ENCODE data around the gene CC2D2B. TPM values are rescaled to one million over a fixed set of nuclear protein-coding genes. Genes with fewer than 3 reads are reported as not detected.

The CC2D2B gene
- total and polyA plus RNA-seq, 2 of the 13 experiments (the other 11 are each of a cell fraction or from before 2014, with no cell fraction given): 0.20 TPM; not detected in 1

Small RNA genes lying within 50 kb of the gene (microRNA-seq; reads per million reads assigned to microRNA genes)
- gene MIR3157: 46.8 reads per million, percentile 66 among the genes with 10 or more reads in this experiment

Small RNA genes lying within 50 kb of the gene (small RNA-seq; reads per million reads assigned to genes)
- 0 to 28.0 (median 7.8) reads per million in 3 experiments for gene MIR3157 (ENCODE audit: insufficient read depth in 2 of 3, insufficient read length in 3 of 3, low read depth in 2 of 3, low replicate concordance in 1 of 3)

Other genes with a start within 250 kb of the CC2D2B start
- 42.2 and 60.0 TPM in 2 replicates for gene TCTN3, start 214.0 kb upstream of the CC2D2B start, total RNA-seq (2016; rRNA removed; fragmentation: Illumina TruSeq; extraction: Trizol)
- 39.3 and 53.3 TPM in 2 replicates for gene TCTN3, start 214.0 kb upstream of the CC2D2B start, polyA plus RNA-seq (2011; rRNA removed)
- 0.03 and 0.07 TPM in 2 replicates for gene ENTPD1, start 151.8 kb upstream of the CC2D2B start, total RNA-seq (2016; rRNA removed; fragmentation: Illumina TruSeq; extraction: Trizol)
- 0.03 and 0.07 TPM in 2 replicates for gene ENTPD1, start 151.8 kb upstream of the CC2D2B start, polyA plus RNA-seq (2011; rRNA removed)
- gene CCNJ, start 135.6 kb downstream of the CC2D2B start, total RNA-seq (2016; rRNA removed; fragmentation: Illumina TruSeq; extraction: Trizol): 21.5 and 33.9 TPM in 2 replicates
- 14.1 and 14.3 TPM in 2 replicates for gene CCNJ, start 135.6 kb downstream of the CC2D2B start, polyA plus RNA-seq (2011; rRNA removed)
- 37.1 and 61.6 TPM in 2 replicates for gene ZNF518A, start 222.3 kb downstream of the CC2D2B start, total RNA-seq (2016; rRNA removed; fragmentation: Illumina TruSeq; extraction: Trizol)
- 16.6 and 21.7 TPM in 2 replicates for gene ZNF518A, start 222.3 kb downstream of the CC2D2B start, polyA plus RNA-seq (2011; rRNA removed)